Limb (tissue), 2 donors: ENCODE results near the gene PPP6C.
"Not testable (repeated sequence)": the region's sequence is repeated elsewhere in the genome, so short reads cannot be mapped to it uniquely, and the experiment has no call there.

Experiments
- DNase-seq, 2 donors: peaks; one replicate each; pipeline ENCODE4 v3.0.0-alpha.2; 2016; ENCODE audit errors: extremely low spot score in 2 of 2

PPP6C gene

GRCh38 chr9:125183054-125183453 is 6.5 kb downstream of the PPP6C start:
- DNase-seq: no peak

GRCh38 chr9:125181756-125182155 is 7.8 kb downstream of the PPP6C start:
- not testable (repeated sequence) for DNase-seq

GRCh38 chr9:125180876-125181275 is 8.7 kb downstream of the PPP6C start:
- no peak for DNase-seq

GRCh38 chr9:125179776-125180175 is 9.8 kb downstream of the PPP6C start:
- DNase-seq: not testable (repeated sequence)

- DNase-seq: no peak
Measured at GRCh38 chr9:125177888-125178287, 11.7 kb downstream of the PPP6C start.

- peak in 1 of 2 donors; percentile 15 for DNase-seq
Measured at GRCh38 chr9:125176636-125177035, 13.0 kb downstream of the PPP6C start.

- DNase-seq: no peak
Measured at GRCh38 chr9:125172031-125172755, 17.4 kb downstream of the PPP6C start.

GRCh38 chr9:125169895-125170294 is 19.7 kb downstream of the PPP6C start:
- DNase-seq: no peak

GRCh38 chr9:125166762-125167161 is 22.8 kb downstream of the PPP6C start:
- DNase-seq: no peak

- not testable (repeated sequence) for DNase-seq
Measured at GRCh38 chr9:125162891-125163290, 26.7 kb downstream of the PPP6C start.

- no peak for DNase-seq
Measured at GRCh38 chr9:125161284-125161918, 28.2 kb downstream of the PPP6C start.

GRCh38 chr9:125160750-125161149 is 28.9 kb downstream of the PPP6C start:
- DNase-seq: no peak

GRCh38 chr9:125156551-125156950 is 33.1 kb downstream of the PPP6C start:
- DNase-seq: no peak

GRCh38 chr9:125153712-125154367 is 35.8 kb downstream of the PPP6C start:
- no peak for DNase-seq

GRCh38 chr9:125151730-125152129 is 37.9 kb downstream of the PPP6C start:
- no peak for DNase-seq

GRCh38 chr9:125150349-125151245 is 39.0 kb downstream of the PPP6C start:
- no peak for DNase-seq

- no peak for DNase-seq
Measured at GRCh38 chr9:125147401-125147951, 42.1 kb downstream of the PPP6C start.

- DNase-seq: no peak
Measured at GRCh38 chr9:125146247-125146646, 43.4 kb downstream of the PPP6C start.

- DNase-seq: no peak
Measured at GRCh38 chr9:125145425-125145824, 44.2 kb downstream of the PPP6C start.

GRCh38 chr9:125143377-125144090 is 46.1 kb downstream of the PPP6C start, which contains the start of gene SCAI:
SCAI (minus strand) TSS chr9:125143528; CDS start chr9:125143437, 91 bp downstream.
- peak; percentile 99 for DNase-seq
